ENCODE data around the gene UMODL1.

DNA sequence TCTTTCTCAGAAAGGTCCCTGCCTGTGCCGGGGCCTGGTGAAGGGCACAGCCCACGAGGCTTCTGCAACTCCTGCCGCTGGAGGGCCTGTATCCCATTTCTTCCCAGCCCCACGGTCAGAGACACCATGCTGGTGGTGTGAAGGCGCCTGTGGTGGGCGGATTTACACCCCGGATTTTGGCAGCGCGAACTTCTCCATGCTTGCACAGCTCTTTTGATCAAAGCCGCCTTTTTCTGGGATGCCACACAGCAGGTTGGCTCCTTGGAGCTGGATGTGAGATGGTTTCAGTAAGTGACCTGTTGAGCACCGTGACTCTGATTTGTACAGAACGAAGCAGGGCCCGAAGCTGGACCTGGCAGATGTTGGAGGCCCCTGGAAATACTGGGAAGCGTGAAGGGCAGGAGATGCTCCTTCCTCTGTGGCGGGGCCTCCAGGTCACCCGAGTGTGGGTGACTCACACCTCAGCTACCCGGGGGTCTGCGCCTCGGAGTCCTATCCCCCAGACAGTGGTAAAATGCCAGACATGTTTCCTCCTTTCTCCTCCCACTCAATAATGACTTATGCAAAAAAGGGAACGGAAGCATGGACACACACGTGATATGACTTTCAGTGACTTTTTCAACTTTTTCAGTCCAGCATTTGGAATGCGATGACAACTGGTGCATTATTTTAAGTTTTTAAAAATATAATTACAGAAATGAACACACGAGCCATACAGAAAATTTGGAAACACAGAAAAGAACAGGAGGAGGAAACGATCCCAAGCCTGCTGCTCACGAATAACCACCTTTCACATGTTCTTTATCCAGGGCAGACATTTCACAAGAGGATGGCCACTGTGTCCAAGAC lies 9.0 kb downstream of the UMODL1 start:
- TF ChIP-seq POLR2A (IDR thresholded peaks at IDR 0.05) (no peak), POLR2AphosphoS5 (IDR thresholded peaks at IDR 0.05) (no peak)
- TF ChIP-seq, protein P1, sequence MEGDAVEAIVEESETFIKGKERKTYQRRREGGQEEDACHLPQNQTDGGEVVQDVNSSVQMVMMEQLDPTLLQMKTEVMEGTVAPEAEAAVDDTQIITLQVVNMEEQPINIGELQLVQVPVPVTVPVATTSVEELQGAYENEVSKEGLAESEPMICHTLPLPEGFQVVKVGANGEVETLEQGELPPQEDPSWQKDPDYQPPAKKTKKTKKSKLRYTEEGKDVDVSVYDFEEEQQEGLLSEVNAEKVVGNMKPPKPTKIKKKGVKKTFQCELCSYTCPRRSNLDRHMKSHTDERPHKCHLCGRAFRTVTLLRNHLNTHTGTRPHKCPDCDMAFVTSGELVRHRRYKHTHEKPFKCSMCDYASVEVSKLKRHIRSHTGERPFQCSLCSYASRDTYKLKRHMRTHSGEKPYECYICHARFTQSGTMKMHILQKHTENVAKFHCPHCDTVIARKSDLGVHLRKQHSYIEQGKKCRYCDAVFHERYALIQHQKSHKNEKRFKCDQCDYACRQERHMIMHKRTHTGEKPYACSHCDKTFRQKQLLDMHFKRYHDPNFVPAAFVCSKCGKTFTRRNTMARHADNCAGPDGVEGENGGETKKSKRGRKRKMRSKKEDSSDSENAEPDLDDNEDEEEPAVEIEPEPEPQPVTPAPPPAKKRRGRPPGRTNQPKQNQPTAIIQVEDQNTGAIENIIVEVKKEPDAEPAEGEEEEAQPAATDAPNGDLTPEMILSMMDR (IDR thresholded peaks at IDR 0.05 in 8 of 11, conservative IDR thresholded peaks at IDR 0.05 in 3 of 11), result no peak
